OCI-LY7 (cell line): ENCODE measurements around the gene ZNF699. TPM values are rescaled to one million over a fixed set of nuclear protein-coding genes. Genes with fewer than 3 reads are reported as not detected.

Source experiments
- BruUV-seq: library from RNA; stranded (reverse); fragments of 400-500 nt; replicated peaks from 2 replicates; lab custom pipeline; 2021; lab: Mats Ljungman, UMichigan
- CTCF ChIA-PET: fragments of 300-600 bp; sonication (Branson Sonifier 250); formaldehyde crosslinking; loops from one replicate; lab custom pipeline; 2022; ENCODE audit warnings: antibody characterized with exemption; ENCODE audit not compliant: unreplicated experiment; lab: Charles Lee
- POLR2A ChIA-PET: fragments of 300-600 bp; sonication (Branson Sonifier 250); formaldehyde crosslinking; loops from one replicate; lab custom pipeline; 2022; ENCODE audit warnings: antibody characterized with exemption; lab: Charles Lee
- DNase-seq: peaks from one replicate; pipeline ENCODE4 v3.0.0-alpha.2; 2015; ENCODE audit warnings: low spot score
- H2AFZ ChIP-seq: fragments of 200-600 bp; sonication (generic), shearing (Covaris generic); 2 replicates; pipeline ENCODE4 v1.6.1; 2014; ENCODE audit warnings: mild to moderate bottlenecking, antibody characterized with exemption, low read length, moderate library complexity
- H3K27ac ChIP-seq: fragments of 200-600 bp; sonication (generic); 2 replicates; pipeline ENCODE4 v1.5.1; 2014; ENCODE audit warnings: mixed run types, low read depth, mild to moderate bottlenecking, moderate library complexity, low read length, inconsistent platforms; ENCODE audit not compliant: poor library complexity, severe bottlenecking
- H3K36me3 ChIP-seq: fragments of 200-600 bp; sonication (generic); 2 replicates; pipeline ENCODE4 v1.6.1; 2014; ENCODE audit warnings: mild to moderate bottlenecking, antibody characterized with exemption, low read length, moderate library complexity, mixed read lengths; ENCODE audit not compliant: insufficient read depth
- H3K4me1 ChIP-seq: fragments of 200-600 bp; sonication (generic); 2 replicates; pipeline ENCODE4 v1.5.1; 2014; ENCODE audit warnings: mild to moderate bottlenecking, low read length; ENCODE audit not compliant: insufficient read depth, poor library complexity, severe bottlenecking
- H3K4me2 ChIP-seq: fragments of 200-600 bp; sonication (generic); 2 replicates; pipeline ENCODE4 v1.6.1; 2014; ENCODE audit warnings: mild to moderate bottlenecking, low read length
- H3K4me3 ChIP-seq: fragments of 200-600 bp; sonication (generic); 2 replicates; pipeline ENCODE4 v1.5.1; 2014; ENCODE audit warnings: mild to moderate bottlenecking, low read depth, low read length; ENCODE audit not compliant: poor library complexity, severe bottlenecking
- H3K79me2 ChIP-seq: fragments of 200-600 bp; sonication (generic); 2 replicates; pipeline ENCODE4 v1.6.1; 2016; ENCODE audit warnings: low read depth, mild to moderate bottlenecking, low read length, moderate library complexity, mixed read lengths; ENCODE audit not compliant: insufficient read depth
- H3K9me2 ChIP-seq: fragments of 200-600 bp; sonication (generic); 2 replicates; pipeline ENCODE4 v1.6.1; 2016; ENCODE audit warnings: mild to moderate bottlenecking, low read length, mixed read lengths; ENCODE audit not compliant: insufficient read depth
- H3K9me3 ChIP-seq: fragments of 200-600 bp; sonication (generic); 2 replicates; pipeline ENCODE4 v1.6.1; 2014; ENCODE audit warnings: mild to moderate bottlenecking, mixed run types, low read length, mixed read lengths
- H4K20me1 ChIP-seq: fragments of 200-600 bp; sonication (generic); 2 replicates; pipeline ENCODE4 v1.6.1; 2014; ENCODE audit warnings: mild to moderate bottlenecking, antibody characterized with exemption, low read length, moderate library complexity, mixed read lengths; ENCODE audit not compliant: insufficient read depth
- EZH2phosphoT487 ChIP-seq: fragments of 200-600 bp; sonication (generic); IDR thresholded peaks from 2 replicates; pipeline ENCODE4 v1.6.1; 2018; ENCODE audit warnings: low read depth, borderline replicate concordance, mild to moderate bottlenecking, mixed run types, antibody characterized with exemption, low read length, moderate library complexity, mixed read lengths
- intact Hi-C: fragments of 100-400 bp; cut with micrococcal nuclease; formaldehyde crosslinking; loops from one replicate; pipeline ENCODE4 v1.10.0; 2022; ENCODE audit not compliant: unreplicated experiment
- total RNA-seq, 2 experiments: library from RNA; depleted of rRNA in 1 of 2; stranded (reverse); fragments of >200 nt in 1 of 2; shearing (Covaris generic) in 1 of 2; gene quantifications; 2 replicates each; pipeline ENCODE4 v1.2.3, GENCODE V29; 2014 to 2022
- TF ChIP-seq, protein P1 (sequence below): fragments of 200-600 bp; sonication (generic); conservative IDR thresholded peaks from 2 replicates; pipeline ENCODE4 v1.5.1; 2014; ENCODE audit warnings: mild to moderate bottlenecking, antibody characterized with exemption, low read length, moderate library complexity, mixed read lengths

ZNF699 gene
- total RNA-seq, 2 experiments from 2014 or later, result 7.8 to 8.2 TPM

DNA sequence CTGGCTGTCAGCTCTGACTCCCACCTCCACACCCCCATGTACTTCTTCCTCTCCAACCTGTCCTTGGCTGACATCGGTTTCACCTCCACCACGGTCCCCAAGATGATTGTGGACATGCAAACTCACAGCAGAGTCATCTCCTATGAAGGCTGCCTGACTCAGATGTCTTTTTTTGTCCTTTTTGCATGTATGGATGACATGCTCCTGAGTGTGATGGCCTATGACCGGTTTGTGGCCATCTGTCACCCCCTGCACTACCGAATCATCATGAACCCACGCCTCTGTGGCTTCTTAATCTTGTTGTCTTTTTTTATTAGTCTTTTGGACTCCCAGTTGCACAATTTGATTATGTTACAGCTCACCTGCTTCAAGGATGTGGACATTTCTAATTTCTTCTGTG, 58.4 kb downstream of the ZNF699 start:
- no peaks in the 10 kb centered on the region for H3K79me2 ChIP-seq
- no peaks in the 10 kb centered on the region for H3K9me3 ChIP-seq
- H3K4me1 ChIP-seq, result no peaks in the 10 kb centered on the region
- BruUV-seq, result no TSS peak
- no peak overlapping the region for H3K27ac ChIP-seq
- intact Hi-C loops, result no loop called here
- no peak overlapping the region for H2AFZ ChIP-seq
- no peaks in the 10 kb centered on the region for H3K9me2 ChIP-seq
- no peaks in the 10 kb centered on the region for H3K36me3 ChIP-seq
- ChIA-PET CTCF (no interaction called here), POLR2A (no interaction called here)
- H3K4me3 ChIP-seq, result no peak overlapping the region
- TF ChIP-seq, protein P1, sequence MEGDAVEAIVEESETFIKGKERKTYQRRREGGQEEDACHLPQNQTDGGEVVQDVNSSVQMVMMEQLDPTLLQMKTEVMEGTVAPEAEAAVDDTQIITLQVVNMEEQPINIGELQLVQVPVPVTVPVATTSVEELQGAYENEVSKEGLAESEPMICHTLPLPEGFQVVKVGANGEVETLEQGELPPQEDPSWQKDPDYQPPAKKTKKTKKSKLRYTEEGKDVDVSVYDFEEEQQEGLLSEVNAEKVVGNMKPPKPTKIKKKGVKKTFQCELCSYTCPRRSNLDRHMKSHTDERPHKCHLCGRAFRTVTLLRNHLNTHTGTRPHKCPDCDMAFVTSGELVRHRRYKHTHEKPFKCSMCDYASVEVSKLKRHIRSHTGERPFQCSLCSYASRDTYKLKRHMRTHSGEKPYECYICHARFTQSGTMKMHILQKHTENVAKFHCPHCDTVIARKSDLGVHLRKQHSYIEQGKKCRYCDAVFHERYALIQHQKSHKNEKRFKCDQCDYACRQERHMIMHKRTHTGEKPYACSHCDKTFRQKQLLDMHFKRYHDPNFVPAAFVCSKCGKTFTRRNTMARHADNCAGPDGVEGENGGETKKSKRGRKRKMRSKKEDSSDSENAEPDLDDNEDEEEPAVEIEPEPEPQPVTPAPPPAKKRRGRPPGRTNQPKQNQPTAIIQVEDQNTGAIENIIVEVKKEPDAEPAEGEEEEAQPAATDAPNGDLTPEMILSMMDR, result no peak
- TF ChIP-seq EZH2phosphoT487, result no peak
- H4K20me1 ChIP-seq, result no peaks in the 10 kb centered on the region
- DNase-seq, result no peak
- H3K4me2 ChIP-seq, result no peak overlapping the region

- no TSS peak for BruUV-seq
- Histone ChIP-seq H3K36me3 (no peaks in the 10 kb centered on the region), H2AFZ (no peak within 1 kb of the TSS), H3K9me3 (no peaks in the 10 kb centered on the region), H3K4me3 (no peak within 1 kb of the TSS), H3K27ac (no peak within 1 kb of the TSS), H3K9me2 (no peaks in the 10 kb centered on the region), H3K4me2 (no peak within 1 kb of the TSS), H3K4me1 (no peaks in the 10 kb centered on the region), H3K79me2 (no peaks in the 10 kb centered on the region), H4K20me1 (no peaks in the 10 kb centered on the region)
- ChIA-PET POLR2A (no interaction called here), CTCF (no interaction called here)
- no peak for TF ChIP-seq EZH2phosphoT487
- TF ChIP-seq, protein P1, result no peak
- intact Hi-C loops, result no loop called here
- DNase-seq, result no peak
Measured at GRCh38 chr19:9250630-9251029, 59.0 kb downstream of the ZNF699 start, which contains the start of gene OR7E24. Gene OR7E24 (plus strand): TSS chr19:9250930. CDS start chr19:9251044, 114 bp downstream.

Other genes with a start within 250 kb of the ZNF699 start
- not detected in 2 replicates for gene OR1M1, start 222.8 kb downstream of the ZNF699 start, total RNA-seq (2014; rRNA removed; shearing (Covaris generic))
- not detected in 2 replicates for gene OR1M1, start 222.8 kb downstream of the ZNF699 start, total RNA-seq (2022)
- not detected in 2 replicates for gene OR7G2, start 202.4 kb downstream of the ZNF699 start, total RNA-seq (2014; rRNA removed; shearing (Covaris generic))
- gene OR7G2, start 202.4 kb downstream of the ZNF699 start, total RNA-seq (2022), result not detected in 2 replicates
- not detected in 2 replicates for gene OR7G1, start 194.1 kb downstream of the ZNF699 start, total RNA-seq (2014; rRNA removed; shearing (Covaris generic))
- not detected in 2 replicates for gene OR7G1, start 194.1 kb downstream of the ZNF699 start, total RNA-seq (2022)
- gene OR7G3, start 182.9 kb downstream of the ZNF699 start, total RNA-seq (2014; rRNA removed; shearing (Covaris generic)), result not detected in 2 replicates
- gene OR7G3, start 182.9 kb downstream of the ZNF699 start, total RNA-seq (2022), result not detected in 2 replicates
- 19.9 and 26.5 TPM in 2 replicates for gene ZNF317, start 169.4 kb downstream of the ZNF699 start, total RNA-seq (2014; rRNA removed; shearing (Covaris generic))
- 37.4 and 40.2 TPM in 2 replicates for gene ZNF317, start 169.4 kb downstream of the ZNF699 start, total RNA-seq (2022)
- not detected in 2 replicates for gene OR7D2, start 130.9 kb downstream of the ZNF699 start, total RNA-seq (2014; rRNA removed; shearing (Covaris generic))
- not detected in 2 replicates for gene OR7D2, start 130.9 kb downstream of the ZNF699 start, total RNA-seq (2022)
- gene OR7D4, start 90.2 kb downstream of the ZNF699 start, total RNA-seq (2014; rRNA removed; shearing (Covaris generic)), result not detected in 2 replicates
- not detected in 2 replicates for gene OR7D4, start 90.2 kb downstream of the ZNF699 start, total RNA-seq (2022)
- gene OR7E24, start 58.9 kb downstream of the ZNF699 start, total RNA-seq (2014; rRNA removed; shearing (Covaris generic)), result not detected in 2 replicates
- gene OR7E24, start 58.9 kb downstream of the ZNF699 start, total RNA-seq (2022), result not detected in 2 replicates
- gene ZNF559, start 14.3 kb upstream of the ZNF699 start, total RNA-seq (2014; rRNA removed; shearing (Covaris generic)), result 9.0 and 16.8 TPM in 2 replicates
- 18.6 and 22.3 TPM in 2 replicates for gene ZNF559, start 14.3 kb upstream of the ZNF699 start, total RNA-seq (2022)
- 1.8 and 2.4 TPM in 2 replicates for gene ZNF177, start 53.2 kb upstream of the ZNF699 start, total RNA-seq (2014; rRNA removed; shearing (Covaris generic))
- 2.8 and 4.3 TPM in 2 replicates for gene ZNF177, start 53.2 kb upstream of the ZNF699 start, total RNA-seq (2022)
- 22.1 and 28.2 TPM in 2 replicates for gene ZNF266, start 125.7 kb upstream of the ZNF699 start, total RNA-seq (2014; rRNA removed; shearing (Covaris generic))
- 37.4 and 39.0 TPM in 2 replicates for gene ZNF266, start 125.7 kb upstream of the ZNF699 start, total RNA-seq (2022)
- not detected in 2 replicates for gene ZNF560, start 188.8 kb upstream of the ZNF699 start, total RNA-seq (2014; rRNA removed; shearing (Covaris generic))
- gene ZNF560, start 188.8 kb upstream of the ZNF699 start, total RNA-seq (2022), result not detected in 2 replicates
- 7.0 and 8.5 TPM in 2 replicates for gene ZNF426, start 228.8 kb upstream of the ZNF699 start, total RNA-seq (2014; rRNA removed; shearing (Covaris generic))
- gene ZNF426, start 228.8 kb upstream of the ZNF699 start, total RNA-seq (2022), result 8.0 and 8.9 TPM in 2 replicates